IMR-90 (cell line): ENCODE measurements around the gene OR7G3. TPM values are rescaled to one million over a fixed set of nuclear protein-coding genes. Genes with fewer than 3 reads are reported as not detected.

Source experiments
- ATAC-seq: fragments of 200-7000 bp; cut with Tn5 transposase; 2 replicates; pipeline ENCODE4 v1.9.1; 2020; ENCODE audit warnings: low read depth, mild to moderate bottlenecking, moderate library complexity
- BruUV-seq: library from RNA; stranded (reverse); fragments of 400-500 nt; replicated peaks from 2 replicates; lab custom pipeline; 2021; lab: Mats Ljungman, UMichigan
- CTCF ChIA-PET: fragments of 300-600 bp; formaldehyde crosslinking; extraction: SDS; loops from one replicate; lab custom pipeline; 2021; ENCODE audit warnings: antibody characterized with exemption; lab: Yijun Ruan, JAX
- POLR2A ChIA-PET: fragments of 300-600 bp; sonication (Branson Sonifier 250); formaldehyde crosslinking; loops from one replicate; lab custom pipeline; 2022; ENCODE audit warnings: antibody characterized with exemption; ENCODE audit not compliant: unreplicated experiment; lab: Charles Lee
- DNase-seq: peaks from one replicate; pipeline ENCODE4 v3.0.0; 2013
- H2AFZ ChIP-seq: replicated peaks from 2 replicates; pipeline ENCODE3; 2013; ENCODE audit warnings: low read length, mild to moderate bottlenecking; ENCODE audit not compliant: poor library complexity
- H2AK5ac ChIP-seq: 2 replicates; pipeline ENCODE4 v1.6.1; 2013; ENCODE audit warnings: low read depth, low read length, inconsistent platforms
- H2AK9ac ChIP-seq: replicated peaks from 2 replicates; pipeline ENCODE3; 2013; ENCODE audit warnings: mild to moderate bottlenecking, low read depth, low read length, moderate library complexity; ENCODE audit not compliant: poor library complexity
- H2BK120ac ChIP-seq: 2 replicates; pipeline ENCODE4 v1.6.1; 2013; ENCODE audit warnings: low read depth, low read length, inconsistent platforms
- H2BK15ac ChIP-seq: 3 replicates; pipeline ENCODE4 v1.6.1; 2013; ENCODE audit warnings: low read depth, low read length, inconsistent platforms
- H2BK20ac ChIP-seq: 2 replicates; pipeline ENCODE4 v1.6.1; 2013; ENCODE audit warnings: low read depth, mild to moderate bottlenecking, inconsistent platforms, low read length, moderate library complexity
- H2BK5ac ChIP-seq: 2 replicates; pipeline ENCODE4 v1.6.1; 2013; ENCODE audit warnings: mild to moderate bottlenecking, low read depth, low read length, inconsistent platforms; ENCODE audit not compliant: poor library complexity, severe bottlenecking
- H3K14ac ChIP-seq: replicated peaks from 2 replicates; pipeline ENCODE4 v1.6.1; 2013; ENCODE audit warnings: low read depth, low read length, inconsistent platforms
- H3K18ac ChIP-seq: 2 replicates; pipeline ENCODE4 v1.6.1; 2013; ENCODE audit warnings: low read depth, low read length, control low read depth
- H3K23ac ChIP-seq: 2 replicates; pipeline ENCODE4 v1.6.1; 2013; ENCODE audit warnings: low read depth, low read length, inconsistent platforms
- H3K27ac ChIP-seq: 2 replicates; pipeline ENCODE4 v1.5.1; 2013; ENCODE audit warnings: mild to moderate bottlenecking, control low read depth, low read length; ENCODE audit not compliant: insufficient read depth
- H3K27me3 ChIP-seq: 2 replicates; pipeline ENCODE4 v1.6.1; 2013; ENCODE audit warnings: low read length; ENCODE audit not compliant: control insufficient read depth, insufficient read depth
- H3K36me3 ChIP-seq: 2 replicates; pipeline ENCODE4 v1.6.1; 2013; ENCODE audit warnings: low read length, mixed read lengths; ENCODE audit not compliant: control insufficient read depth, insufficient read depth
- H3K4ac ChIP-seq: 2 replicates; pipeline ENCODE4 v1.6.1; 2013; ENCODE audit warnings: low read depth, low read length, inconsistent platforms
- H3K4me1 ChIP-seq: 2 replicates; pipeline ENCODE4 v1.6.1; 2013; ENCODE audit warnings: low read length, mixed read lengths; ENCODE audit not compliant: control insufficient read depth, insufficient read depth
- H3K4me2 ChIP-seq: 2 replicates; pipeline ENCODE4 v1.6.1; 2013; ENCODE audit warnings: low read depth, mild to moderate bottlenecking, control low read depth, low read length, moderate library complexity
- H3K4me3 ChIP-seq: 2 replicates; pipeline ENCODE4 v1.5.1; 2013; ENCODE audit warnings: low read depth, mild to moderate bottlenecking, control low read depth, low read length, moderate library complexity; ENCODE audit not compliant: insufficient read depth
- H3K56ac ChIP-seq: 2 replicates; pipeline ENCODE4 v1.6.1; 2013; ENCODE audit warnings: low read length, inconsistent platforms; ENCODE audit not compliant: insufficient read depth; ENCODE audit errors: extremely low read depth
- H3K79me1 ChIP-seq, 2 experiments: 2 replicates each; pipeline ENCODE4 v1.6.1; 2013; ENCODE audit warnings: low read length in 2 of 2, inconsistent platforms in 1 of 2, low read depth in 1 of 2
- H3K9ac ChIP-seq: 2 replicates; pipeline ENCODE4 v1.6.1; 2013; ENCODE audit warnings: low read depth, low read length, control low read depth
- H3K9me1 ChIP-seq: 2 replicates; pipeline ENCODE4 v1.6.1; 2013; ENCODE audit warnings: low read length, inconsistent platforms; ENCODE audit not compliant: insufficient read depth
- H3K9me3 ChIP-seq: 2 replicates; pipeline ENCODE4 v1.6.1; 2013; ENCODE audit warnings: low read length; ENCODE audit not compliant: control insufficient read depth, insufficient read depth
- H4K20me1 ChIP-seq: 2 replicates; pipeline ENCODE4 v1.6.1; 2013; ENCODE audit warnings: low read length, inconsistent platforms; ENCODE audit not compliant: insufficient read depth
- H4K5ac ChIP-seq: 2 replicates; pipeline ENCODE4 v1.6.1; 2013; ENCODE audit warnings: mild to moderate bottlenecking, low read depth, low read length, control low read depth
- H4K8ac ChIP-seq, 2 experiments: 2 replicates each; pipeline ENCODE4 v1.6.1; 2013; ENCODE audit warnings: low read depth in 2 of 2, low read length in 2 of 2, control low read depth in 1 of 2, inconsistent platforms in 1 of 2
- H4K91ac ChIP-seq: 2 replicates; pipeline ENCODE4 v1.6.1; 2013; ENCODE audit warnings: low read depth, low read length, inconsistent platforms; ENCODE audit not compliant: insufficient read depth
- BHLHE40 ChIP-seq: fragments of 150-350 bp; IDR thresholded peaks from 2 replicates; pipeline ENCODE4 v1.6.1; 2016; ENCODE audit warnings: mild to moderate bottlenecking, low read depth, low read length
- CEBPB ChIP-seq: IDR thresholded peaks from 2 replicates; pipeline ENCODE4 v1.6.1; 2012; ENCODE audit warnings: low read depth, low read length, improper control_type of control experiment
- CHD1 ChIP-seq: IDR thresholded peaks from 2 replicates; pipeline ENCODE4 v1.6.1; 2012; ENCODE audit warnings: low read depth, low read length, improper control_type of control experiment
- CTCF ChIP-seq: conservative IDR thresholded peaks from 2 replicates; pipeline ENCODE4 v1.5.1; 2012; ENCODE audit warnings: mild to moderate bottlenecking, low read depth, low read length, improper control_type of control experiment
- ELK1 ChIP-seq: fragments of 150-350 bp; IDR thresholded peaks from 2 replicates; pipeline ENCODE4 v1.6.1; 2016; ENCODE audit warnings: low read depth, mild to moderate bottlenecking, low read length, moderate library complexity, borderline replicate concordance
- FOS ChIP-seq: fragments of 150-350 bp; IDR thresholded peaks from 2 replicates; pipeline ENCODE4 v1.6.1; 2016; ENCODE audit warnings: low read depth, low read length
- MAFK ChIP-seq: IDR thresholded peaks from 2 replicates; pipeline ENCODE4 v1.6.1; 2012; ENCODE audit warnings: low read depth, low read length, improper control_type of control experiment
- MAZ ChIP-seq: IDR thresholded peaks from 2 replicates; pipeline ENCODE4 v1.6.1; 2012; ENCODE audit warnings: low read depth, mild to moderate bottlenecking, low read length, improper control_type of control experiment, moderate library complexity, borderline replicate concordance
- MXI1 ChIP-seq: IDR thresholded peaks from 2 replicates; pipeline ENCODE4 v1.6.1; 2012; ENCODE audit warnings: low read depth, mild to moderate bottlenecking, low read length, moderate library complexity, borderline replicate concordance
- NFE2L2 ChIP-seq: fragments of 150-350 bp; IDR thresholded peaks from 2 replicates; pipeline ENCODE4 v1.6.1; 2016; ENCODE audit warnings: low read depth, mild to moderate bottlenecking, low read length
- POLR2A ChIP-seq: IDR thresholded peaks from 2 replicates; pipeline ENCODE4 v1.6.1; 2012; ENCODE audit warnings: mild to moderate bottlenecking, low read depth, low read length
- RAD21 ChIP-seq: IDR thresholded peaks from 2 replicates; pipeline ENCODE4 v1.6.1; 2012; ENCODE audit warnings: low read length, improper control_type of control experiment
- RCOR1 ChIP-seq: IDR thresholded peaks from 2 replicates; pipeline ENCODE4 v1.6.1; 2012; ENCODE audit warnings: mild to moderate bottlenecking, low read length, improper control_type of control experiment; ENCODE audit not compliant: insufficient replicate concordance
- RFX5 ChIP-seq: IDR thresholded peaks from 2 replicates; pipeline ENCODE4 v1.8.0; 2012; ENCODE audit warnings: low read depth, mild to moderate bottlenecking, low read length, moderate library complexity
- SMC3 ChIP-seq: fragments of 150-350 bp; IDR thresholded peaks from 2 replicates; pipeline ENCODE4 v1.6.1; 2016; ENCODE audit warnings: low read depth, mild to moderate bottlenecking, antibody characterized with exemption, low read length, moderate library complexity
- USF2 ChIP-seq: fragments of 150-350 bp; IDR thresholded peaks from 2 replicates; pipeline ENCODE4 v1.6.1; 2017; ENCODE audit warnings: mild to moderate bottlenecking, antibody characterized with exemption, low read length, low read depth
- WGBS, 2 experiments: methylation state at CpG; one replicate each; pipeline versions ENCODE4 v1.1.5 to v1.1.7; 2013; ENCODE audit warnings: missing lambda C conversion rate in 2 of 2; ENCODE audit not compliant: insufficient read length in 1 of 2; ENCODE audit errors: extremely low coverage in 2 of 2; 5-methylcytosine and 5-hydroxymethylcytosine counted together
- dilution Hi-C: fragments of 300-500 bp; cut with HindIII; formaldehyde crosslinking; loops from one replicate; pipeline ENCODE4 v1.14.3; 2018; ENCODE audit warnings: low sequenced_read_pairs; ENCODE audit not compliant: unreplicated experiment
- in situ Hi-C: fragments of 300-500 bp; cut with MboI; formaldehyde crosslinking; loops from 3 replicates; pipeline ENCODE4 v1.14.3; 2019; ENCODE audit warnings: low sequenced_read_pairs, inconsistent platforms, mixed read lengths
- intact Hi-C: fragments of 100-400 bp; cut with micrococcal nuclease; formaldehyde crosslinking; loops from 2 replicates; pipeline ENCODE4 v1.10.0; 2022
- polyA plus RNA-seq, 3 experiments: library from polyadenylated mRNA; depleted of rRNA; stranded (reverse); fragments of >200 nt; gene quantifications; 2 replicates each; pipeline ENCODE4 v1.2.3, GENCODE V29; 2012; ENCODE audit warnings: low replicate concordance in 1 of 3
- total RNA-seq: library from RNA; depleted of rRNA; stranded (reverse); fragments of >200 nt; gene quantifications from 2 replicates; pipeline ENCODE4 v1.2.3, GENCODE V29; 2012

The OR7G3 gene
- total and polyA plus RNA-seq, 2 of the 4 experiments (the other 2 are of a cell fraction): not detected

- in situ Hi-C loops: loop anchor here (25.0 kb wide), 1 partner anchor 416 kb away; no protein-coding TSS in a partner anchor
- DNase-seq: no peak
Measured at GRCh38 chr19:9078651-9079050, 48.1 kb downstream of the OR7G3 start.

More at GRCh38 chr19:9078651-9079050, 48.1 kb downstream of the OR7G3 start:
- Histone ChIP-seq H4K8ac (no peak overlapping the region), H3K18ac (no peak overlapping the region), H4K91ac (no peak overlapping the region), H2BK15ac (no peak overlapping the region), H2BK20ac (no peak overlapping the region), H3K4me2 (no peak overlapping the region), H4K20me1 (no peaks in the 10 kb centered on the region), H3K9ac (no peak overlapping the region), H3K9me1 (no peaks in the 10 kb centered on the region), H2AK9ac (no peak overlapping the region), H3K23ac (no peak overlapping the region), H3K14ac (no peak overlapping the region), H2AFZ (no peak overlapping the region), H3K27me3 (no peaks in the 10 kb centered on the region), H3K9me3 (peaks cover 5% of the 10 kb centered on the region; the same call in 1 of the 2 replicates), H3K4ac (no peak overlapping the region), H3K27ac (no peak overlapping the region), H3K79me1 (no peaks in the 10 kb centered on the region), H3K56ac (no peak overlapping the region), H2BK5ac (no peak overlapping the region), H3K4me3 (no peak overlapping the region), H3K36me3 (no peaks in the 10 kb centered on the region), H2AK5ac (no peak overlapping the region), H2BK120ac (no peak overlapping the region), H3K4me1 (no peaks in the 10 kb centered on the region), H4K5ac (no peak overlapping the region)
- BruUV-seq: no TSS peak
- dilution Hi-C loops (no loop called here), intact Hi-C loops (no loop called here)
- TF ChIP-seq MAZ (no peak), RAD21 (no peak), POLR2A (no peak), SMC3 (no peak), FOS (no peak), MAFK (no peak), RFX5 (no peak), NFE2L2 (no peak), ELK1 (no peak), CTCF (no peak), BHLHE40 (no peak), RCOR1 (no peak), MXI1 (no peak), CEBPB (no peak), CHD1 (no peak), USF2 (no peak)
- POLR2A ChIA-PET: no interaction called here
- no peak for ATAC-seq
- WGBS, 2 experiments: 35% methylated on average over 2 of the region's 4 CpGs; no CpG with 5 or more reads in 1 of the 2 experiments
- CTCF ChIA-PET: no interaction called here
